H1 (cell line): Measurements from ENCODE around the gene KCNQ1. TPM values are rescaled to one million over a fixed set of nuclear protein-coding genes. Genes with fewer than 3 reads are reported as not detected.

Experiments
- BACH1 ChIP-seq: IDR thresholded peaks from 2 replicates; pipeline ENCODE4 v1.6.1; 2012; ENCODE audit warnings: low read length, improper control_type of control experiment
- HDAC6 ChIP-seq: IDR thresholded peaks from one replicate; pipeline ENCODE4 v1.7.1; 2012; ENCODE audit warnings: low read depth, mild to moderate bottlenecking, inconsistent platforms, low read length, moderate library complexity
- KDM4A ChIP-seq: IDR thresholded peaks from one replicate; pipeline ENCODE4 v1.7.1; 2012; ENCODE audit warnings: low read depth, mild to moderate bottlenecking, moderate library complexity, low read length, inconsistent platforms; ENCODE audit not compliant: severe bottlenecking
- NRF1 ChIP-seq: IDR thresholded peaks from 2 replicates; pipeline ENCODE4 v1.6.1; 2011; ENCODE audit warnings: mild to moderate bottlenecking, low read depth, low read length, improper control_type of control experiment
- SP1 ChIP-seq: IDR thresholded peaks from 2 replicates; pipeline ENCODE4 v1.6.1; 2011; ENCODE audit warnings: low read depth, low read length
- TEAD4 ChIP-seq: IDR thresholded peaks from 2 replicates; pipeline ENCODE4 v1.6.1; 2012; ENCODE audit warnings: low read depth, low read length, inconsistent platforms, mixed read lengths
- polyA plus RNA-seq, 7 experiments: library from polyadenylated mRNA; depleted of rRNA in 3 of 7; stranded (reverse) in 5 of 7; unstranded in 2 of 7; fragments of >200 nt in 5 of 7; fragments of 200-250 nt in 2 of 7; gene quantifications; 1 replicate in 5 of 7; 2 replicates in 1 of 7; 4 replicates in 1 of 7; pipeline versions ENCODE4 v1.2.1 to v1.2.3, GENCODE V29; 2011 to 2013; ENCODE audit warnings: missing spikeins in 2 of 7, mixed read lengths in 2 of 7
- total RNA-seq: library from RNA; stranded (reverse); fragmentation: NEBNext Ultra II Directional; extraction: Animal tissue kit (Norgen Biotek cat#: 25700); gene quantifications from 2 replicates; pipeline ENCODE4 v1.2.1, GENCODE V29; 2021

KCNQ1 gene
- total and polyA plus RNA-seq, 2 of the 8 experiments (the other 6 are each of a cell fraction or from before 2014, with no cell fraction given): 1.9 to 2.0 TPM

DNA sequence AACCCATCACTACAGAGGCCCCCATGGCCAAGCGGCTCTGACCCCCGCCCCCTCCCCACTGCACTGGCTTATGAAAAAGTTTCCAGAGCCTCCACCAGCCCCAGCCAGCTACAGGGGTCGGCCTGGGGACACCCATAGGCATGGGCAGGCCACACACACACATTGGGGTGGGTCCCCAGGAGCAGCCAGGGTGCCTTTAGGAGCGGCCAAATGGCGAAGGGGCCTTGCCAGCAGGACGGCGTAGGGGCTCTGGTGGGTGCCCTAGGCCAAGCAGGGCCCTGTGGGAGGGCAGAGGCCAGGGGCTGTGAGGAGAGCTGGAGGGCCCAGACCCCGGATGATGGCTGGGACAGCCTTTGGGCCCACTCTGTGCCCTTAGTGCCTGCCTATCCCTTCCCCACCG, 34.2 kb upstream of the KCNQ1 start (continued):
- TF ChIP-seq HDAC6: no peak
- no peak for TF ChIP-seq SP1
- no peak for TF ChIP-seq NRF1
- no peak for TF ChIP-seq TEAD4
- no peak for TF ChIP-seq KDM4A
- TF ChIP-seq BACH1: no peak
